ENCODE measurements around the gene CDHR5. TPM values are rescaled to one million over a fixed set of nuclear protein-coding genes. Genes with fewer than 3 reads are reported as not detected.
A peak's percentile ranks its signal among the peaks of the same experiment; 100 is the strongest.

The CDHR5 gene
- total and polyA plus RNA-seq, 7 experiments from 2014 or later = not detected

- Histone ChIP-seq H3K4me3 (ENCODE audit: low read length) (no peak within 1 kb of the TSS), H3K9me3 (ENCODE audit: control insufficient read depth in 2 of 3, low read length in 3 of 3) (no peaks in the 10 kb centered on the region), H3K27ac (ENCODE audit: low read depth, low read length) (no peak within 1 kb of the TSS), H3K27me3 (ENCODE audit: control insufficient read depth in 2 of 2, insufficient read depth in 2 of 2, low read length in 2 of 2) (peaks cover 6 to 16% of the 10 kb centered on the region in 2 donors), H3K4me1 (ENCODE audit: control insufficient read depth in 2 of 2, insufficient read depth in 2 of 2, low read length in 2 of 2) (no peaks in the 10 kb centered on the region), H3K36me3 (ENCODE audit: control insufficient read depth in 2 of 3, insufficient read depth in 3 of 3, low read length in 3 of 3) (no peaks in the 10 kb centered on the region)
- H3K4me3 Mint-ChIP-seq = peak within 1 kb of the TSS; percentile 30 to 81 (median 50)
- ChIA-PET POLR2A (no interaction called here), CTCF (no interaction called here)
- intact Hi-C loops (cut with micrococcal nuclease) = no loop called here
- no peaks in the 10 kb centered on the region for H3K9me3 Mint-ChIP-seq
- ATAC-seq (no peak), DNase-seq (no peak)
- H3K27ac Mint-ChIP-seq = peak within 1 kb of the TSS in 1 of 9 donors; percentile 77
- H3K36me3 Mint-ChIP-seq = peaks cover 0 to 2% (median 0%) of the 10 kb centered on the region in 5 donors
- H3K4me1 Mint-ChIP-seq = peaks cover 7 to 18% (median 13%) of the 10 kb centered on the region in 7 donors
- H3K27me3 Mint-ChIP-seq = peaks cover 11 to 36% (median 22%) of the 10 kb centered on the region in 5 donors
Measured at GRCh38 chr11:636511-637332, 12.0 kb upstream of the CDHR5 start, which contains the start of gene DRD4. TSS of gene DRD4 (plus strand) at chr11:637269. CDS start at chr11:637305, 36 bp downstream.

DNA sequence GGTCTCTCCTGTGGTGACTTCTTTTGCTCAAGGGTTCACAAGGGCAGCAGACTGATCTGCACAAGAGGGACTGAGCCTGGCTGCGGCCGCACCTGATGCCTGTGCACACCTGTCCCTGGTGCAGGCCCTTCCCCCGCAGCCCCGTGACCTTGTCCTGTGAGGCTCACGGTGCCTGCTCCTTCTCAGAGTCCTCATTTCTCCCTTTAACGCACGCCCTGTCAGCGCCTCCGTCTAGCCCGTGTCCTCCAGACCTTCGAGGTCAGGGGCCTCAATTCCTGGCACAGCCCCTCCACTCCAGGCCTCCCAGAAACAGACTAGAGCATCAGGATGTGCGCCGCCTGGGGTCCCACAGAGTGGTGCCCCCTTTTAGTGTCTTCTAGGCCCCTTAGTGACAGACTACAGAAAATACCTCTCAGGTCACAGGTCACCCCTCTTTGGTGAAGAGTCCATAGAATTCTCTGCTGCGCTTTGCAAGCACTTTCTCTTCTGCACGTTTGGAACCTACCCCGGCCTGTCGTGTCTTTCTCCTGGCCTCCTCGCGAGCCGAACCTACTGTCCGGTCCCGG, 11.3 kb upstream of the CDHR5 start:
- no peaks in the 10 kb centered on the region for H3K9me3 ChIP-seq (ENCODE audit: control insufficient read depth in 2 of 3, low read length in 3 of 3)
- Mint-ChIP-seq H3K9me3 (no peaks in the 10 kb centered on the region), H3K4me3 (peak overlapping the region in 7 of 10 donors; percentile 14 to 81 (median 34)), H3K4me1 (peaks cover 7 to 18% (median 13%) of the 10 kb centered on the region in 7 donors), H3K36me3 (peaks cover 0 to 2% (median 0%) of the 10 kb centered on the region in 5 donors), H3K27me3 (peaks cover 11 to 36% (median 22%) of the 10 kb centered on the region in 5 donors), H3K27ac (peak overlapping the region in 1 of 9 donors; percentile 77)
- no peak overlapping the region for H3K27ac ChIP-seq (ENCODE audit: low read depth, low read length)
- intact Hi-C loops (cut with micrococcal nuclease) = no loop called here
- DNase-seq = no peak
- CTCF ChIA-PET = no interaction called here
- no peaks in the 10 kb centered on the region for H3K36me3 ChIP-seq (ENCODE audit: control insufficient read depth in 2 of 3, insufficient read depth in 3 of 3, low read length in 3 of 3)
- POLR2A ChIA-PET = interaction anchor here (0.8 kb wide), 1 partner anchor 50 kb away, joined by 4 read pairs; no protein-coding TSS in a partner anchor
- no peak for ATAC-seq
- H3K4me1 ChIP-seq (ENCODE audit: control insufficient read depth in 2 of 2, insufficient read depth in 2 of 2, low read length in 2 of 2) = no peaks in the 10 kb centered on the region
- H3K27me3 ChIP-seq (ENCODE audit: control insufficient read depth in 2 of 2, insufficient read depth in 2 of 2, low read length in 2 of 2) = peaks cover 6 to 16% of the 10 kb centered on the region in 2 donors
- no peak overlapping the region for H3K4me3 ChIP-seq (ENCODE audit: low read length)

DNA sequence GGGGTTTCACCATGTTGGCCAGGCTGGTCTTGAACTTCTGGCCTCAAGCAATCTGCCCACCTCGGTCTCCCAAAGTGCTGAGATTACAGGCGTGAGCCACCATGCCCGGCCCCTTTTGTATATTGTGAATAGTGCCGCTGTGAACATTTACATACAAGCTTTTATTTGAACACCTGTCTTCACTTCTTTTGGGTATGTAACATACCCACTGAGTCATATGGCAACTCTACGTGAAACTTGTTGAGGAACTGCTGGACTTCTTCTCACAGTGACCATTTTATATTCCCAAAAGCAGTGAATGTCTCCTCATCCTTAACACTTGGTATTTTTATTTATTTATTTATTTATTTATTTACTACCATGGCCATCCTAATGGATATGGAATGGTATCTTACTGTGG, 6.1 kb upstream of the CDHR5 start:
- no peak overlapping the region for H3K4me3 ChIP-seq (ENCODE audit: low read length)
- H3K36me3 ChIP-seq (ENCODE audit: control insufficient read depth in 2 of 3, insufficient read depth in 3 of 3, low read length in 3 of 3) = no peaks in the 10 kb centered on the region
- no peaks in the 10 kb centered on the region for H3K27me3 ChIP-seq (ENCODE audit: control insufficient read depth in 2 of 2, insufficient read depth in 2 of 2, low read length in 2 of 2)
- Mint-ChIP-seq H3K9me3 (peaks cover 0 to 5% (median 0%) of the 10 kb centered on the region in 11 donors), H3K27me3 (peaks cover 21 to 31% (median 23%) of the 10 kb centered on the region in 5 donors), H3K4me3 (no peak overlapping the region), H3K4me1 (peaks cover 17 to 23% (median 20%) of the 10 kb centered on the region in 7 donors), H3K36me3 (peaks cover 0 to 5% (median 0%) of the 10 kb centered on the region in 5 donors), H3K27ac (no peak overlapping the region)
- intact Hi-C loops (cut with micrococcal nuclease) = no loop called here
- peaks cover 0 to 7% of the 10 kb centered on the region in 2 donors for H3K4me1 ChIP-seq (ENCODE audit: control insufficient read depth in 2 of 2, insufficient read depth in 2 of 2, low read length in 2 of 2)
- DNase-seq (no peak), ATAC-seq (no peak)
- CTCF ChIA-PET = no interaction called here
- H3K27ac ChIP-seq (ENCODE audit: low read depth, low read length) = no peak overlapping the region
- no peaks in the 10 kb centered on the region for H3K9me3 ChIP-seq (ENCODE audit: control insufficient read depth in 2 of 3, low read length in 3 of 3)
- POLR2A ChIA-PET = interaction anchor here (1.4 kb wide), 1 partner anchor 15 kb away, joined by 3 read pairs; the partner anchor contains the start of gene IRF7

DNA sequence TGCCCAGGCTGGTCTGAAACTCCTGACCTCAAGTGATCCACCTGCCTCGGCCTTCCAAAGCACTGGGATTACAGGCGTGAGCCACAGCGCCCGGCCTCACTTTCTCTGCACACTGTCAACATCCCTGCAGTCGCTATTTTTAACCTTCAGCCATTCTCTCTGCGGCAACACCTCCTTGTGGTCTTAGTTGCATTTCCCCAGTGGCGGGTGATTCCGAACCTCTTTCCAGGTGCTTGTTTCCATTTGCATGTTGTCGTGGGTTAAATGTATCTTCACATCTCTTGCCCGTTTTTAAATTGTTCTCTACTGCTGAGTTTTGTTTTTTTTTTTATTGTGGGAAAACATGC, 4.5 kb upstream of the CDHR5 start:
- DNase-seq (peak in 1 of 9 donors; percentile 17), ATAC-seq (peak; percentile 48)
- Mint-ChIP-seq H3K4me1 (peaks cover 17 to 23% (median 20%) of the 10 kb centered on the region in 7 donors), H3K27ac (peak overlapping the region in 3 of 9 donors; percentile 11 to 34 (median 14)), H3K36me3 (peaks cover 0 to 5% (median 0%) of the 10 kb centered on the region in 5 donors), H3K9me3 (peaks cover 0 to 5% (median 0%) of the 10 kb centered on the region in 11 donors), H3K4me3 (peak overlapping the region; percentile 26 to 72 (median 56)), H3K27me3 (peaks cover 21 to 23% (median 22%) of the 10 kb centered on the region in 5 donors)
- Histone ChIP-seq H3K4me1 (ENCODE audit: control insufficient read depth in 2 of 2, insufficient read depth in 2 of 2, low read length in 2 of 2) (peaks cover 0 to 7% of the 10 kb centered on the region in 2 donors), H3K9me3 (ENCODE audit: control insufficient read depth in 2 of 3, low read length in 3 of 3) (no peaks in the 10 kb centered on the region), H3K27me3 (ENCODE audit: control insufficient read depth in 2 of 2, insufficient read depth in 2 of 2, low read length in 2 of 2) (no peaks in the 10 kb centered on the region), H3K27ac (ENCODE audit: low read depth, low read length) (no peak overlapping the region), H3K4me3 (ENCODE audit: low read length) (no peak overlapping the region), H3K36me3 (ENCODE audit: control insufficient read depth in 2 of 3, insufficient read depth in 3 of 3, low read length in 3 of 3) (no peaks in the 10 kb centered on the region)
- ChIA-PET CTCF (interaction anchor here (1.1 kb wide), 1 partner anchor 74 kb away, joined by 5 read pairs; no protein-coding TSS in a partner anchor), POLR2A (no interaction called here)
- intact Hi-C loops (cut with micrococcal nuclease) = loop anchor here in 1 of 2 donors (1.0 kb wide), 2 partner anchors 69 to 74 kb away; partner anchors contain the start of genes LMNTD2 and RASSF7

GRCh38 chr11:628056-628455, 3.3 kb upstream of the CDHR5 start:
- peak overlapping the region in 8 of 10 donors; percentile 33 to 68 (median 58) for H3K4me3 Mint-ChIP-seq
- no peak for DNase-seq
- Histone ChIP-seq H3K4me1 (ENCODE audit: control insufficient read depth in 2 of 2, insufficient read depth in 2 of 2, low read length in 2 of 2) (peaks cover 0 to 7% of the 10 kb centered on the region in 2 donors), H3K27me3 (ENCODE audit: control insufficient read depth in 2 of 2, insufficient read depth in 2 of 2, low read length in 2 of 2) (no peaks in the 10 kb centered on the region), H3K36me3 (ENCODE audit: control insufficient read depth in 2 of 3, insufficient read depth in 3 of 3, low read length in 3 of 3) (no peaks in the 10 kb centered on the region), H3K4me3 (ENCODE audit: low read length) (no peak overlapping the region), H3K9me3 (ENCODE audit: control insufficient read depth in 2 of 3, low read length in 3 of 3) (no peaks in the 10 kb centered on the region), H3K27ac (ENCODE audit: low read depth, low read length) (no peak overlapping the region)
- H3K27me3 Mint-ChIP-seq = peaks cover 21 to 28% (median 22%) of the 10 kb centered on the region in 5 donors
- ChIA-PET POLR2A (no interaction called here), CTCF (no interaction called here)
- H3K36me3 Mint-ChIP-seq = peaks cover 0 to 5% (median 0%) of the 10 kb centered on the region in 5 donors
- peaks cover 17 to 23% (median 20%) of the 10 kb centered on the region in 7 donors for H3K4me1 Mint-ChIP-seq
- ATAC-seq = no peak
- H3K9me3 Mint-ChIP-seq = peaks cover 0 to 5% (median 0%) of the 10 kb centered on the region in 11 donors
- intact Hi-C loops (cut with micrococcal nuclease) = no loop called here
- H3K27ac Mint-ChIP-seq = peak overlapping the region in 1 of 9 donors; percentile 59

GRCh38 chr11:627308-627576, 2.5 kb upstream of the CDHR5 start:
- DNase-seq (peak in 1 of 9 donors; percentile 6), ATAC-seq (no peak)
- Mint-ChIP-seq H3K4me3 (no peak overlapping the region), H3K36me3 (peaks cover 0 to 5% (median 0%) of the 10 kb centered on the region in 5 donors), H3K27me3 (peaks cover 21 to 28% (median 22%) of the 10 kb centered on the region in 5 donors), H3K9me3 (peaks cover 0 to 5% (median 0%) of the 10 kb centered on the region in 11 donors), H3K27ac (no peak overlapping the region), H3K4me1 (peaks cover 17 to 23% (median 20%) of the 10 kb centered on the region in 7 donors)
- ChIA-PET POLR2A (no interaction called here), CTCF (no interaction called here)
- Histone ChIP-seq H3K36me3 (ENCODE audit: control insufficient read depth in 2 of 3, insufficient read depth in 3 of 3, low read length in 3 of 3) (no peaks in the 10 kb centered on the region), H3K4me1 (ENCODE audit: control insufficient read depth in 2 of 2, insufficient read depth in 2 of 2, low read length in 2 of 2) (peaks cover 0 to 7% of the 10 kb centered on the region in 2 donors), H3K4me3 (ENCODE audit: low read length) (no peak overlapping the region), H3K27me3 (ENCODE audit: control insufficient read depth in 2 of 2, insufficient read depth in 2 of 2, low read length in 2 of 2) (no peaks in the 10 kb centered on the region), H3K9me3 (ENCODE audit: control insufficient read depth in 2 of 3, low read length in 3 of 3) (no peaks in the 10 kb centered on the region), H3K27ac (ENCODE audit: low read depth, low read length) (no peak overlapping the region)
- intact Hi-C loops (cut with micrococcal nuclease) = no loop called here
